Trophoblast cell (in vitro differentiated cells and primary cell): ENCODE results near the gene GRB7.

Experiments used
- DNase-seq, 2 donors: peaks; one replicate each; pipeline ENCODE4 v3.0.0-alpha.2; 2016
- H2AFZ ChIP-seq: 2 replicates; pipeline ENCODE4 v1.6.1; 2013; ENCODE audit warnings: low read length, moderate library complexity, mild to moderate bottlenecking; ENCODE audit not compliant: insufficient read depth, poor library complexity
- H2AK5ac ChIP-seq: 2 replicates; pipeline ENCODE4 v1.6.1; 2013; ENCODE audit warnings: mild to moderate bottlenecking, low read length
- H2BK120ac ChIP-seq: 2 replicates; pipeline ENCODE4 v1.6.1; 2013; ENCODE audit warnings: low read length, mild to moderate bottlenecking, moderate library complexity; ENCODE audit not compliant: insufficient read depth, poor library complexity
- H2BK12ac ChIP-seq: 2 replicates; pipeline ENCODE4 v1.6.1; 2013; ENCODE audit warnings: mild to moderate bottlenecking, low read length, moderate library complexity
- H2BK5ac ChIP-seq: 2 replicates; pipeline ENCODE4 v1.6.1; 2013; ENCODE audit warnings: low read length, low read depth, moderate library complexity, mild to moderate bottlenecking; ENCODE audit not compliant: poor library complexity
- H3K14ac ChIP-seq: 2 replicates; pipeline ENCODE4 v1.6.1; 2013; ENCODE audit warnings: mild to moderate bottlenecking, low read length
- H3K18ac ChIP-seq: 2 replicates; pipeline ENCODE4 v1.6.1; 2013; ENCODE audit warnings: mild to moderate bottlenecking, low read length
- H3K23ac ChIP-seq: 2 replicates; pipeline ENCODE4 v1.6.1; 2013; ENCODE audit warnings: low read length
- H3K27ac ChIP-seq: 2 replicates; pipeline ENCODE4 v1.5.1; 2013; ENCODE audit warnings: low read depth, mild to moderate bottlenecking, inconsistent platforms, low read length, moderate library complexity
- H3K27me3 ChIP-seq: 2 replicates; pipeline ENCODE4 v1.6.1; 2013; ENCODE audit warnings: inconsistent platforms, mild to moderate bottlenecking, low read length, moderate library complexity; ENCODE audit not compliant: insufficient read depth
- H3K36me3 ChIP-seq, 2 experiments: 1 replicate in 1 of 2; 2 replicates in 1 of 2; pipeline ENCODE4 v1.6.1; 2013; ENCODE audit warnings: low read length in 2 of 2, mild to moderate bottlenecking in 2 of 2, moderate library complexity in 1 of 2; ENCODE audit not compliant: insufficient read depth in 2 of 2, control insufficient read depth in 1 of 2
- H3K4ac ChIP-seq: 2 replicates; pipeline ENCODE4 v1.6.1; 2013; ENCODE audit warnings: low read depth, mild to moderate bottlenecking, low read length, moderate library complexity
- H3K4me1 ChIP-seq, 2 experiments: 1 replicate in 1 of 2; 2 replicates in 1 of 2; pipeline ENCODE4 v1.6.1; 2013; ENCODE audit warnings: low read length in 2 of 2, mild to moderate bottlenecking in 2 of 2, moderate library complexity in 1 of 2; ENCODE audit not compliant: insufficient read depth in 2 of 2, control insufficient read depth in 1 of 2
- H3K4me2 ChIP-seq: 2 replicates; pipeline ENCODE4 v1.6.1; 2013; ENCODE audit warnings: inconsistent platforms, mild to moderate bottlenecking, low read length, moderate library complexity
- H3K4me3 ChIP-seq: 2 replicates; pipeline ENCODE4 v1.5.1; 2013; ENCODE audit warnings: mild to moderate bottlenecking, low read depth, low read length, inconsistent platforms
- H3K79me1 ChIP-seq: one replicate; pipeline ENCODE4 v1.6.1; 2013; ENCODE audit warnings: low read length
- H3K79me2 ChIP-seq: 2 replicates; pipeline ENCODE4 v1.6.1; 2013; ENCODE audit warnings: low read length, mild to moderate bottlenecking; ENCODE audit not compliant: control insufficient read depth, insufficient read depth, poor library complexity
- H3K9ac ChIP-seq: 2 replicates; pipeline ENCODE4 v1.6.1; 2013; ENCODE audit warnings: mild to moderate bottlenecking, low read length
- H3K9me3 ChIP-seq: 2 replicates; pipeline ENCODE4 v1.6.1; 2013; ENCODE audit warnings: low read depth, mild to moderate bottlenecking, control low read depth, inconsistent platforms, low read length; ENCODE audit not compliant: insufficient read depth
- H4K12ac ChIP-seq: 2 replicates; pipeline ENCODE4 v1.6.1; 2013; ENCODE audit warnings: low read depth, mild to moderate bottlenecking, low read length, moderate library complexity
- H4K8ac ChIP-seq: 2 replicates; pipeline ENCODE4 v1.6.1; 2013; ENCODE audit warnings: low read depth, mild to moderate bottlenecking, low read length, moderate library complexity
- H4K91ac ChIP-seq: one replicate; pipeline ENCODE4 v1.6.1; 2013; ENCODE audit warnings: low read depth, mild to moderate bottlenecking, low read length, moderate library complexity
- WGBS: extraction: QIAGEN DNeasy Blood & Tissue Kit; methylation state at CpG from one replicate; pipeline ENCODE4 v1.1.7; 2013; ENCODE audit warnings: missing lambda C conversion rate; ENCODE audit not compliant: insufficient read length, insufficient coverage; ENCODE audit errors: extremely low coverage; 5-methylcytosine and 5-hydroxymethylcytosine counted together

Gene GRB7

DNA sequence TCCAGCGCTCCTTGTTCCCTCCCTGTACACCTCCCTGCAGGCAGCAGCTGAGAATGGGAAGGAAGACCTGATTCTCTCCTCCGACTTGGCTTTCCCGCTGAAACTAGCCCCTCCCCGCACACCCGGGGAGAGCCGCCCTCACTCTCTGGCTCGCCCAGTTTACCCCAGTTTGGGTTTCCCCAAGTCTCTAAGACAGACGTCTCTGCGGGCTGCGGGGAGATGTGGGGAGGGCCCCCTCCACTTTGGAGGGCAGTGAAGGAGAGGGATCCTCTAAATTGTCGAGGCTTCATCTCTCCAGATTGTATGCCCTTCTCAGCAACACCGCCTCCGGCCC lies 797 bp downstream of the GRB7 start:
- Histone ChIP-seq H3K27me3 (no peaks in the 10 kb centered on the region), H3K18ac (no peak overlapping the region), H3K36me3 (peaks cover 8 to 11% of the 10 kb centered on the region in 2 experiments), H3K9me3 (no peaks in the 10 kb centered on the region), H2AK5ac (no peak overlapping the region), H3K4ac (no peak overlapping the region), H3K4me1 (peaks cover 12 to 28% of the 10 kb centered on the region in 2 experiments), H4K12ac (no peak overlapping the region), H2BK12ac (no peak overlapping the region), H3K79me2 (peaks cover 8% of the 10 kb centered on the region), H2AFZ (peak overlapping the region; percentile 30), H3K79me1 (peaks cover 18% of the 10 kb centered on the region), H3K9ac (no peak overlapping the region), H2BK120ac (no peak overlapping the region), H3K4me2 (peak overlapping the region; percentile 85), H4K91ac (peak overlapping the region; percentile 50), H3K14ac (no peak overlapping the region), H3K23ac (no peak overlapping the region), H4K8ac (peak overlapping the region; percentile 21), H2BK5ac (no peak overlapping the region), H3K4me3 (peak overlapping the region; percentile 6), H3K27ac (no peak overlapping the region)
- DNase-seq, result peak; percentile 52 to 74
- no CpG with 5 or more reads among the region's 13 CpGs for WGBS

DNA sequence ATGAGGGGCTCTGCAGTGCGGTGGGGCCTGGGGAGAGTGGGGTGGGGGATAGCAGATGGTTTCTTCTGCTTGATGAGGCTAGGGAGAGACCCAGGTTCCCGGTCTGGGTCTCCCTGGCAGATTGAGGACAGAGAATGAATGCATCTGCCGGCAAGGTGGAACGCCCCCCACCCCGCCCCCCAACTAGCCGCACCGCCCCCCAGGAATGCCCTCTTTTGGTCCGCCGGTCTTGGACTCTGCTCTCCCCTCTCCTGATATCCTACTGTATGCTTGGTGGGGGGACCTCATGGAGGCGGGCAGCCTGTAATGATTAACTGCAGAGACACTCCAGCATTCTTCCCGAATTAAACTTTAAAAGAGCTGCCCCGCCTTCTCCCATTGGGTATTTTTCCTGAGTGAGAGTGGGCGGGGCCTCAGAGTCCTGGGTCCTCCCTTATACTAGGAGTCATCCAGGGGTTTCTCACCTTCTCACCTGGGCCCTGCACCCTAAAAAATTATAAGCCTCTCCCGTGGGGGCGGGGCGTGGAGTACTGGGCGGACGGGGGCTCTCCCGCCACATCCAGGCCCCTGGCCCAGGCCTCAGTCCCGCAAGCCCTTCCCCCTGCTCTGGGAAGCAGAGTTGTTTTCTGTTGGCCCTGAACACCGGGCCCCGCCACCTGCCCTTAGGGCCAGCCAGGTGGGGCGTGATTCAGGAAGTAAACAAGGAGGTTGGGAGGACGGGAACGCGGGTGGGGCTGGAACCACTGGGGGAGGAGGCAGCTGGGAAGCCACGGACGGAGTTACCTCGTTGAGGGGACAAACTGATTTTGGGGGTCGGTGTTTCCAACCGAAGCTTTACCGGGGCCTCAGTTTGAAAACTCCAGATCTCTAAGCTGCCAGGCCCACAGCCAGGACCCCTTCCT lies 1.5 kb downstream of the GRB7 start:
- Histone ChIP-seq H2BK12ac (peak overlapping the region; percentile 37), H2BK120ac (peak overlapping the region; percentile 69), H3K9me3 (no peaks in the 10 kb centered on the region), H4K12ac (peak overlapping the region; percentile 59), H3K18ac (peak overlapping the region; percentile 76), H2BK5ac (peak overlapping the region; percentile 25), H3K79me2 (peaks cover 8% of the 10 kb centered on the region), H2AK5ac (peak overlapping the region; percentile 85), H3K4me2 (peak overlapping the region; percentile 85), H3K23ac (no peak overlapping the region), H3K9ac (no peak overlapping the region), H2AFZ (peak overlapping the region; percentile 77), H4K8ac (peak overlapping the region; percentile 87), H3K27me3 (no peaks in the 10 kb centered on the region), H3K79me1 (peaks cover 18% of the 10 kb centered on the region), H3K4me1 (peaks cover 12 to 28% of the 10 kb centered on the region in 2 experiments), H3K4ac (peak overlapping the region; percentile 57), H3K27ac (no peak overlapping the region), H3K4me3 (peak overlapping the region; percentile 38), H3K36me3 (peaks cover 9 to 12% of the 10 kb centered on the region in 2 experiments), H4K91ac (peak overlapping the region; percentile 87), H3K14ac (peak overlapping the region; percentile 86)
- peak; percentile 84 to 86 for DNase-seq
- WGBS, result no CpG with 5 or more reads among the region's 32 CpGs

DNA sequence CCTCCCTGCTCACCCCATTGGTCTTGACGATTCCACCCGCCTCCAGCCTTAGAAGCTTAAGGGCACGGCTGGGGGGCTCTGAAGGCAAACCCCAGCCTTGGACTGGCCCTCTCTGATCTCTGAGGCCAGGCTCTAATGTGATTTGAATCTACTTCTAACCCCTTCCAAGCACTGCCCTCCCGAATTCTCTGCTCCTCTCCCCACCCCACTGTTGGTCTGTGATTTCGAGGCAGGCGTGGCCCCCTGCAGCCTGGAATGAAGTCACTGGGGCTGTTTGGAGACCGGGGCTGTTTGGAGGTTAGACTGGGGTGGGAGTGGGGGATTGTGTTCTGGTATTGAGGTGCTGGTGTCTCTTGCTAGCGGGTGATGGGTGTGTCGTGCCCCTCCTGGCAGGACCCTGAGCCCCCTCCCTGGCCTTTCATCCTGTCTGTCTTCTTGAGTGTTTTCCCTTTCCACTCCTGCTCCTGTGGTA lies 2.2 kb downstream of the GRB7 start:
- Histone ChIP-seq H3K27ac (peak overlapping the region; percentile 3), H3K4me2 (peak overlapping the region; percentile 85), H3K79me2 (peaks cover 8% of the 10 kb centered on the region), H2BK120ac (peak overlapping the region; percentile 69), H2BK12ac (peak overlapping the region; percentile 39), H3K36me3 (peaks cover 16 to 19% of the 10 kb centered on the region in 2 experiments), H2AK5ac (peak overlapping the region; percentile 85), H3K4ac (peak overlapping the region; percentile 57), H3K4me1 (peaks cover 12 to 28% of the 10 kb centered on the region in 2 experiments), H4K91ac (peak overlapping the region; percentile 87), H3K4me3 (peak overlapping the region; percentile 38), H2BK5ac (peak overlapping the region; percentile 25), H3K79me1 (peaks cover 18% of the 10 kb centered on the region), H3K23ac (no peak overlapping the region), H3K14ac (peak overlapping the region; percentile 86), H2AFZ (peak overlapping the region; percentile 77), H4K8ac (peak overlapping the region; percentile 87), H3K18ac (peak overlapping the region; percentile 76), H4K12ac (peak overlapping the region; percentile 59), H3K9me3 (no peaks in the 10 kb centered on the region), H3K9ac (no peak overlapping the region), H3K27me3 (no peaks in the 10 kb centered on the region)
- no CpG with 5 or more reads among the region's 9 CpGs for WGBS
- peak; percentile 20 to 42 for DNase-seq

DNA sequence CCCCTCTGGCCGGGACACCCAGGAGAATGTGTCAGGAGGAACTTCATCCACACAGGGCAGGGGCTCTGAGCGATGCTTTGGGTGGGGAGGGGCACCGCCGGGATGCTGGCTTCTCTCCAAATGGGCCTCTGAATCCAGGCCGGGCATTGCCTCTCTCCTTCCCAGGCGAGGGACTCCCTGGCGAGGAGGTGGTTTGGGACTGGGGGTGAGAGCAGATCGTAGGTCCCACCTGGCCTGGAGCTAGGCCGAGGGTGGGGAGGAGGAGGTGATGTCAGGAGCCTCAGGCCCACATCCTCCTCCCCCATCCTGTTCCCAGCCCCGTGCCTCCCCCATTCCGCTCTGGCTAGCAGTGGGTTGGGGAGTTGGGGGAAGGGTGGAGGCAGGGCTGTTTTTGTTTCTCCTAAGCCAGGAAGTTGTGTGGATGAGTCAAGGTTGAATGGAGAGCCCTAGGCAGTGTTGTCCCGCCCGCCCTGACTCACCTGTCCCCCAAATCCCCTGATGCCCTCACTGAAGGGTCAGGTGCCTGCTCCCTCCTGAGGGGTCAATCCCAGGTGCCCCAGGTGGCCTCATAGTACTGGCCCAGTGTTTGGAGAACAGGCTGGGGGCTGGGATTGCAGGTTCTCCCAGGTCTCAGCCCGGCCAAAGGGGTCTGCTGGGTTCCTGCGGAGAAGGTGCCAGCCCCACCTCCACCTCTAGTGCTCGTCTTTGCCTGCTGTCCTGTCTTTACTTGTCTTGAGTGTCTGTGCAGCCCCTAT lies 2.8 kb downstream of the GRB7 start:
- Histone ChIP-seq H3K27me3 (no peaks in the 10 kb centered on the region), H3K9me3 (no peaks in the 10 kb centered on the region), H2BK120ac (peak overlapping the region; percentile 69), H2AFZ (peak overlapping the region; percentile 77), H3K4me3 (no peak overlapping the region), H3K4ac (peak overlapping the region; percentile 57), H2BK5ac (peak overlapping the region; percentile 25), H3K79me1 (peaks cover 18% of the 10 kb centered on the region), H3K36me3 (peaks cover 22 to 23% of the 10 kb centered on the region in 2 experiments), H4K8ac (peak overlapping the region; percentile 87), H3K4me1 (peaks cover 12 to 27% of the 10 kb centered on the region in 2 experiments), H2BK12ac (peak overlapping the region; percentile 39), H2AK5ac (peak overlapping the region; percentile 85), H3K27ac (peak overlapping the region; percentile 3), H3K18ac (peak overlapping the region; percentile 76), H3K79me2 (peaks cover 8% of the 10 kb centered on the region), H4K91ac (peak overlapping the region; percentile 87), H3K9ac (no peak overlapping the region), H3K23ac (no peak overlapping the region), H4K12ac (peak overlapping the region; percentile 47), H3K14ac (peak overlapping the region; percentile 86), H3K4me2 (peak overlapping the region; percentile 85)
- DNase-seq, result no peak
- WGBS, result no CpG with 5 or more reads among the region's 16 CpGs
